ENCODE measurements around the gene ZMIZ1.

Gene ZMIZ1

GRCh38 chr10:79191951-79192676 lies 123.3 kb downstream of the ZMIZ1 start:
- no peak for DNase-seq

GRCh38 chr10:79192677-79193003 lies 123.9 kb downstream of the ZMIZ1 start:
- no peak for DNase-seq

GRCh38 chr10:79193694-79194382 lies 125.1 kb downstream of the ZMIZ1 start:
- DNase-seq = no peak

GRCh38 chr10:79195091-79195923 lies 126.5 kb downstream of the ZMIZ1 start:
- peak; percentile 79 for DNase-seq

GRCh38 chr10:79196470-79197461 lies 128.0 kb downstream of the ZMIZ1 start:
- peak; percentile 93 for DNase-seq

GRCh38 chr10:79197558-79197957 lies 128.8 kb downstream of the ZMIZ1 start:
- no peak for DNase-seq

GRCh38 chr10:79200346-79200745 lies 131.6 kb downstream of the ZMIZ1 start:
- DNase-seq = no peak

GRCh38 chr10:79201706-79202105 lies 132.9 kb downstream of the ZMIZ1 start:
- no peak for DNase-seq

- DNase-seq = peak; percentile 58
These were observed 133.6 kb downstream of the ZMIZ1 start for GRCh38 chr10:79202188-79203013.

- DNase-seq = no peak
These were observed 134.4 kb downstream of the ZMIZ1 start for GRCh38 chr10:79203014-79203644.

GRCh38 chr10:79203833-79204232 lies 135.1 kb downstream of the ZMIZ1 start:
- DNase-seq = no peak

GRCh38 chr10:79206300-79207095 lies 137.7 kb downstream of the ZMIZ1 start:
- DNase-seq = no peak

- no peak for DNase-seq
These were observed 138.3 kb downstream of the ZMIZ1 start for GRCh38 chr10:79207096-79207357.

GRCh38 chr10:79207726-79208125 lies 139.0 kb downstream of the ZMIZ1 start:
- DNase-seq = no peak

- no peak for DNase-seq
These were observed 139.7 kb downstream of the ZMIZ1 start for GRCh38 chr10:79208251-79208983.

GRCh38 chr10:79209340-79209739 lies 140.6 kb downstream of the ZMIZ1 start:
- DNase-seq = no peak

GRCh38 chr10:79209831-79210230 lies 141.1 kb downstream of the ZMIZ1 start:
- DNase-seq = no peak

GRCh38 chr10:79210672-79211071 lies 141.9 kb downstream of the ZMIZ1 start:
- DNase-seq = no peak

GRCh38 chr10:79211616-79212015 lies 142.8 kb downstream of the ZMIZ1 start:
- DNase-seq = no peak

GRCh38 chr10:79215531-79215930 lies 146.8 kb downstream of the ZMIZ1 start:
- DNase-seq = no peak

All from 8988T (cell line).